ENCODE measurements around the gene MYOM3.
"Not testable (repeated sequence)": the region's sequence is repeated elsewhere in the genome, so short reads cannot be mapped to it uniquely, and the experiment has no call there.

MYOM3 gene

GRCh38 chr1:24049733-24050132 lies 62.2 kb downstream of the MYOM3 start:
- DNase-seq: no peak
- no peaks in the 10 kb centered on the region for H3K27me3 ChIP-seq
- H3K4me1 ChIP-seq: no peaks in the 10 kb centered on the region
- H3K36me3 ChIP-seq: no peaks in the 10 kb centered on the region
- no peak overlapping the region for H3K4me3 ChIP-seq (ENCODE audit: low read depth, low read length)
- no peak for TF ChIP-seq CTCF (IDR thresholded peaks at IDR 0.05; ENCODE audit: low read depth, low read length)
- no peaks in the 10 kb centered on the region for H3K9me3 ChIP-seq

GRCh38 chr1:24048894-24049293 lies 63.0 kb downstream of the MYOM3 start:
- H3K4me1 ChIP-seq; H3K36me3 ChIP-seq; H3K9me3 ChIP-seq; DNase-seq; H3K27me3 ChIP-seq; H3K4me3 ChIP-seq (ENCODE audit: low read depth, low read length): not testable (repeated sequence)

- Histone ChIP-seq H3K27me3 (no peaks in the 10 kb centered on the region), H3K4me1 (no peaks in the 10 kb centered on the region), H3K9me3 (no peaks in the 10 kb centered on the region), H3K36me3 (no peaks in the 10 kb centered on the region), H3K4me3 (ENCODE audit: low read depth, low read length) (no peak overlapping the region)
- DNase-seq: no peak
- no peak for TF ChIP-seq CTCF (IDR thresholded peaks at IDR 0.05; ENCODE audit: low read depth, low read length)
Measured at GRCh38 chr1:24048205-24048869, 63.6 kb downstream of the MYOM3 start.

- no peaks in the 10 kb centered on the region for H3K9me3 ChIP-seq
- H3K4me1 ChIP-seq: no peaks in the 10 kb centered on the region
- TF ChIP-seq CTCF (IDR thresholded peaks at IDR 0.05; ENCODE audit: low read depth, low read length): no peak
- H3K4me3 ChIP-seq (ENCODE audit: low read depth, low read length): no peak overlapping the region
- no peaks in the 10 kb centered on the region for H3K36me3 ChIP-seq
- H3K27me3 ChIP-seq: no peaks in the 10 kb centered on the region
- DNase-seq: no peak
Measured at GRCh38 chr1:24047110-24047477, 64.8 kb downstream of the MYOM3 start.

GRCh38 chr1:24045771-24046170 lies 66.2 kb downstream of the MYOM3 start:
- no peak for DNase-seq
- Histone ChIP-seq H3K27me3 (no peaks in the 10 kb centered on the region), H3K9me3 (no peaks in the 10 kb centered on the region), H3K36me3 (no peaks in the 10 kb centered on the region), H3K4me3 (ENCODE audit: low read depth, low read length) (no peak overlapping the region), H3K4me1 (no peaks in the 10 kb centered on the region)
- TF ChIP-seq CTCF (IDR thresholded peaks at IDR 0.05; ENCODE audit: low read depth, low read length): no peak

GRCh38 chr1:24044672-24045071 lies 67.3 kb downstream of the MYOM3 start:
- not testable (repeated sequence) for DNase-seq; H3K9me3 ChIP-seq; H3K4me3 ChIP-seq (ENCODE audit: low read depth, low read length); H3K4me1 ChIP-seq; H3K27me3 ChIP-seq; H3K36me3 ChIP-seq

GRCh38 chr1:24043345-24044032 lies 68.4 kb downstream of the MYOM3 start:
- H3K27me3 ChIP-seq: no peaks in the 10 kb centered on the region
- no peaks in the 10 kb centered on the region for H3K4me1 ChIP-seq
- no peak for TF ChIP-seq CTCF (IDR thresholded peaks at IDR 0.05; ENCODE audit: low read depth, low read length)
- H3K36me3 ChIP-seq: no peaks in the 10 kb centered on the region
- H3K4me3 ChIP-seq (ENCODE audit: low read depth, low read length): no peak overlapping the region
- H3K9me3 ChIP-seq: no peaks in the 10 kb centered on the region
- DNase-seq: no peak
